ENCODE results near the gene OSBPL3.
"Not testable (repeated sequence)": the region's sequence is repeated elsewhere in the genome, so short reads cannot be mapped to it uniquely, and the experiment has no call there.

DNA sequence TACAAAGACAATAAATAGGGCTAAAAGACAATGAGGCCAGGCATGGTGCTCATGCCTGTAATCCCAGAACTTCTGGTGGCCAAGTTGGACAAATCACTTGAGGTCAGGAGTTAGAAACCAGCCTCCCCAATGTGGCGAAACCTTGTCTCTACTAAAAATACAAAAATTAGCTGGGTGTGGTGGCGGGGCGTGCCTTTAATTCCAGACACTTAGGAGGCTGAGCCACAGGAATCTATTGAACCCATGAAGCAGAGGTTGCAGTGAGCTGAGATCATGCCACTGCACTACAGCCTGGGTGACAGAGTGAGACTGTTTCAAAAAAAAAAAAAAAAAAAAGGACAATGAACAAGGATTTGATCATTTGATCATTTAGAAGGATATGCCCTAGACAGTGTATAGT is 32.7 kb upstream of the OSBPL3 start:
- TF ChIP-seq, protein P1, sequence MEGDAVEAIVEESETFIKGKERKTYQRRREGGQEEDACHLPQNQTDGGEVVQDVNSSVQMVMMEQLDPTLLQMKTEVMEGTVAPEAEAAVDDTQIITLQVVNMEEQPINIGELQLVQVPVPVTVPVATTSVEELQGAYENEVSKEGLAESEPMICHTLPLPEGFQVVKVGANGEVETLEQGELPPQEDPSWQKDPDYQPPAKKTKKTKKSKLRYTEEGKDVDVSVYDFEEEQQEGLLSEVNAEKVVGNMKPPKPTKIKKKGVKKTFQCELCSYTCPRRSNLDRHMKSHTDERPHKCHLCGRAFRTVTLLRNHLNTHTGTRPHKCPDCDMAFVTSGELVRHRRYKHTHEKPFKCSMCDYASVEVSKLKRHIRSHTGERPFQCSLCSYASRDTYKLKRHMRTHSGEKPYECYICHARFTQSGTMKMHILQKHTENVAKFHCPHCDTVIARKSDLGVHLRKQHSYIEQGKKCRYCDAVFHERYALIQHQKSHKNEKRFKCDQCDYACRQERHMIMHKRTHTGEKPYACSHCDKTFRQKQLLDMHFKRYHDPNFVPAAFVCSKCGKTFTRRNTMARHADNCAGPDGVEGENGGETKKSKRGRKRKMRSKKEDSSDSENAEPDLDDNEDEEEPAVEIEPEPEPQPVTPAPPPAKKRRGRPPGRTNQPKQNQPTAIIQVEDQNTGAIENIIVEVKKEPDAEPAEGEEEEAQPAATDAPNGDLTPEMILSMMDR (IDR thresholded peaks at IDR 0.05; ENCODE audit: low read depth, low read length), result not testable (repeated sequence)
- not testable (repeated sequence) for TF ChIP-seq POLR2A (IDR thresholded peaks at IDR 0.05; ENCODE audit: extremely low read depth, insufficient read length)
- TF ChIP-seq, protein P2, sequence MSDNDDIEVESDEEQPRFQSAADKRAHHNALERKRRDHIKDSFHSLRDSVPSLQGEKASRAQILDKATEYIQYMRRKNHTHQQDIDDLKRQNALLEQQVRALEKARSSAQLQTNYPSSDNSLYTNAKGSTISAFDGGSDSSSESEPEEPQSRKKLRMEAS (IDR thresholded peaks at IDR 0.05; ENCODE audit: low read depth, low read length), result not testable (repeated sequence)
